Testis (tissue), 2 donors: Measurements from ENCODE around the gene HOXB3.

Experiments
- POLR2A ChIP-seq: fragments of 450-650 bp; IDR thresholded peaks from one replicate; pipeline ENCODE4 v1.6.1; 2017; ENCODE audit warnings: antibody characterized with exemption, mild to moderate bottlenecking, moderate library complexity
- TF ChIP-seq, protein P1 (sequence below), 3 experiments: fragments of 450-650 bp in 2 of 3; fragments of 200-600 bp in 1 of 3; sonication (generic) in 1 of 3; IDR thresholded peaks; one replicate each; pipeline ENCODE4 v1.5.1; 2016 to 2019; ENCODE audit warnings: antibody characterized with exemption in 3 of 3, mild to moderate bottlenecking in 2 of 3, moderate library complexity in 1 of 3

- TF ChIP-seq, protein P1, sequence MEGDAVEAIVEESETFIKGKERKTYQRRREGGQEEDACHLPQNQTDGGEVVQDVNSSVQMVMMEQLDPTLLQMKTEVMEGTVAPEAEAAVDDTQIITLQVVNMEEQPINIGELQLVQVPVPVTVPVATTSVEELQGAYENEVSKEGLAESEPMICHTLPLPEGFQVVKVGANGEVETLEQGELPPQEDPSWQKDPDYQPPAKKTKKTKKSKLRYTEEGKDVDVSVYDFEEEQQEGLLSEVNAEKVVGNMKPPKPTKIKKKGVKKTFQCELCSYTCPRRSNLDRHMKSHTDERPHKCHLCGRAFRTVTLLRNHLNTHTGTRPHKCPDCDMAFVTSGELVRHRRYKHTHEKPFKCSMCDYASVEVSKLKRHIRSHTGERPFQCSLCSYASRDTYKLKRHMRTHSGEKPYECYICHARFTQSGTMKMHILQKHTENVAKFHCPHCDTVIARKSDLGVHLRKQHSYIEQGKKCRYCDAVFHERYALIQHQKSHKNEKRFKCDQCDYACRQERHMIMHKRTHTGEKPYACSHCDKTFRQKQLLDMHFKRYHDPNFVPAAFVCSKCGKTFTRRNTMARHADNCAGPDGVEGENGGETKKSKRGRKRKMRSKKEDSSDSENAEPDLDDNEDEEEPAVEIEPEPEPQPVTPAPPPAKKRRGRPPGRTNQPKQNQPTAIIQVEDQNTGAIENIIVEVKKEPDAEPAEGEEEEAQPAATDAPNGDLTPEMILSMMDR (IDR thresholded peaks at IDR 0.05) = no peak
- no peak for TF ChIP-seq POLR2A
Measured at GRCh38 chr17:48575066-48575582, 14.9 kb downstream of the HOXB3 start.
